Measurements from ENCODE around the gene FOSB.
"Not testable (repeated sequence)": the region's sequence is repeated elsewhere in the genome, so short reads cannot be mapped to it uniquely, and the experiment has no call there.

The FOSB gene

DNA sequence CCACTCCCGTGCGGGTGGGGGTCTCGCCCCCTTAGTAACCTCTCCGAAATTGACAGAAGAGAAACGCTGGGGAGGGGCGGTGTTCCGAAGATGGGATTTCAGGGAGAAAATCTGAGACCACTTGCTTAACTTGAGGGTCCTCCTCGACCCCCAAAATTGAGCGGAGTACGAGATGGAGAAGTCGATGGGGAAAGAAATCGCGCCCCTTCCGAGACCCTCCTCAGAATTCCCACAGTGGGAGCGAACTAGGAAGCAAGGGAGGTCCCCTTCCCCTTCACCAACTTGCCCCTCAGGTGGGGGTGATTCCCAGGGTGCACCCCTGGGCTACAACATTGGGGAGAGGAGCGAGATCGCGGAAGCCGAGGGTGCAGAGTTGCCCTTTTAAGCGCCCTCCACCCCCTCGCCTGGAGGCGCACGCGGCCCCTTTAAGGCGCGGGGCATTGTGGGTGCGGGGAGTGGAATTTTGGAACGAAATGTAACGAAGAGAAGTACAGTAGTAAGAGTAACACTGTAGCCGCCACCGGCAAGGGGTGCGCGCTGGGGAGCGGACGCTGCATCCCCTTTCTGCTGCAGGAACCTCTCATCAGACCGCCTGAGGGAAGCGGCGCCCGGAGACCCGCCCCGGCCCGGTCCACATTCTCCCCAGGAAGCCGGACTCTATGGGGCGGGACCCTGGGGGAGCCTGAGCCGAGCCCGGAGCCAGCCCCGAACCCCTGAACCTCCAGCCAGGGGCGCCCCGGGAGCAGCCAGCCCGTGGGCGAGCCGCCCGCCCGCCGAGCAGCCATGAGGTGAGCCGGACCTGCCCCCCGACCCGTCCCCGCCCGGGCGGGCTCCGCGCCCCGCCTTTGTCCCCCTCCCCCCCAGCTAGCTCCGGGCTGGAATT, 39.4 kb downstream of the FOSB start, which contains the start of gene VASP:
VASP (plus strand) TSS at position 491 of the 883 bp plus-strand sequence; CDS start at position 784, 293 bp downstream.
- no peak for FAIRE-seq

DNA sequence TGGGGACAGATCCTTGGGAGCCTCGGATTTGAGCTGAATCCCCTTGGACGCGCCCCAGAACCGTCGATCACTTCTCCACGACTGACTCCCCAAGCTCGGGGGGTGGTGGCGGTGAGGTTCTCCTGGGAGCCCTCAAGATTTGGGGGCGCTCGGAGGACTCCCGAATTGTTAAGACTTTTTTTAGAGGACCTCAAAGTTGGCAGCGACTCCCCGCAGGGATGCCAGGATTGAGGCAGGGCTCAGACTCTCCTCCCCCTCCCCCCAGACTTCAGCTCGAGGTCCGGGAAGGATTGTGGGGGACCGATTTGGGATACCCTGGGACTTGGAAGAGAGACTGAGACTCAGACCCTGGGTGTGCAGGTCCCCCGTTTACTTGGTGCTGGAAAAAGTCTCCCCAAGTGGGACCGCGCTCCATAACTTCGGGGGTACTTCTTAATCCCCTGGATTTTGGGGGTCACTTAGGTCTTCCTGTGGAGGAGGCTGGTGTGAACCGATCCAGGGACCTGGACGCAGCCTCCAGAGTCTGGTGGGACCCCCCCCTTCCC, 40.1 kb downstream of the FOSB start:
- FAIRE-seq, result no peak

DNA sequence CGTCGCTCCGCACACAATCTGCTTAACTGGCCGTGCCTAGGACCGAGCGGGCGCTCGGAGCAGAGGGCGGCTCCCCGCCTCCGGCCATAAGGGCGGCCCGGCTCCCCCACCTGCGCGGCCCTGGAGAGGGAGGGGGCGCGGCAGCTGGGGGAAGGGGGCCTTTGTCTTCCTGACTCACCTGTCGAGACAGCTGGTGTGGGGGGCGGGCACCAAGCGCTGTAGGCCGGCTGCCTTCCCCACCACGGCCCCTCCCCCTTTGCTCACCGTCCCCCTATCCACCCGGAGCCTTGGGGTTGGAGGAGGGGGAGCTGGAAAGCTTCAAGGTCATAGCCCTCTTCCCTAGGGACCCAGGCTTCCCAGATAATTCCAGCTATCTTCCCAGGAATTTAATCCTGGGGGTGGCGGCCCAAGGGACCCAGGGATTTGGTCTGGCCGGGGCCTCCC, 40.6 kb downstream of the FOSB start:
- no peak for FAIRE-seq

DNA sequence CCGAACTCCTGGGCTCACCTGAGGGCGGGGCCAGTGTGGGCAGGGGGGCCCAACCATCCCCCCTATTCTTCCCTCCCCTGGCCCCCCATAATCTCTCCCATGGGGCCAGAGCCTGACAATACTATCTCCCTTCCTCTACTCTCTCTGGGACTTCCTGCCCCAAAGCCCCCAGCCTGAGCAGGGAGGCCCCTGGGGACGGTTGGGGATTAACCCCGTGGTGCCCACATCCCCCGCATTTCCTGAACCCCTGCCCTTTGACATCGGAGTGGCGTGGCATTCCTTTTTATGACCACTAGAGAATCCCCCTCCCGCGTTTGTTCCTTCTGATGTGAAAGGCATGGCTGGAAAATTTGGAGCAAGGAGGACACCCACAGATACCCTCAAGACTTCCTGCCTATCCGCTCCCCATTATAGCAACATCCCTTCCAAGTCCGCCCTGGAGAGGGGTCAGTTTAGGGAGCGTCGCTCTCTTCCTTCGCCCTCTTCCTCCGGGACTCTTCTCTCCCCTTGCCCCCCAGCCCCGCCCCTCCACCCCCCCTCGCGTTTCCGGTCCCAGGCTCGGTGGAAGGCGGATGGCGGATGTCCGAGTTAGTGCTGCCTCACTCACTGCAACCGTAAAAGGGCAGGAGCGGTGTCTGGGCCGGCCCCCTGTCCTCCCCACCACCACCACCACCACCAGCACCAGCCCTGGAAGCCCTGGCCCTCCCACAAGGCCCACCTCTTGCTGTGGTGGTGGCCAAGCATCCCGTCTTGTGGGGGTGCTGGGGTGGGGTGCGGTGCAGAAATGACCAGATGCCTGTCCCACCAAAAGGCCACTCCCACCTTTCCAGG, 41.3 kb downstream of the FOSB start:
- no peak for FAIRE-seq

DNA sequence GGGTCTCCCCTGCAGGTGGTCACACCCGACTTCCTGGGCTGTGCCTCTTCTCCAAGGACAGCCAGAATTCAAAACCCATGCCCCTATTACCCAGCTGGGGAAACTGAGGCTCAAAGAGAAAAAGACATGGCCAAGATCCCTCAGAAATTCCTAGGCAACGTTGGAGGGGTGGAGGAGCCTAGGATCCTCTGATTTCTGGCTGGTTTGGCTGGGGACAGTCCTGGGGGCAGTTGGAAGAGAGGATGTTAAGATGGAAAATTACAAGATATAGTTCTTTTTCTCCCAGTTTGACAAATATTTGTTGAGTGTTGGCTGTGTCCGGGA, 41.9 kb downstream of the FOSB start:
- no peak for FAIRE-seq

DNA sequence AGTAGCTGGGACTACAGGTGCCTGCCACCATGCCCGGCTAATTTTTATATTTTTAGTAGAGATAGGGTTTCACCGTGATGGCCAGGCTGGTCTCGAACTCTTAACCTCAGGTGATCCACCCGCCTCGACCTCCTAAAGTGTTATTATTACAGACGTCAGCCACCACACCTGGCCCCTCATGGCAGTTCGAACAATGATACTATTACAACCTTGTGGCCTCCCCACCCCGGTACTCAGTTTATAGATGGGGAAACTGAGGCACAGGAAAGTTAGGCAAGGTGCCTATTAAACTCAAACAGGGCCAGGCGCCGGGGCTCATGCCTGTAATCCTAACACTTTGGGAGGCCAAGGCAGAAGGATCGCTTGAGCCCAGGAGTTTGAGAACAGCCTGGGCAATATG, 42.6 kb downstream of the FOSB start:
- FAIRE-seq, result not testable (repeated sequence)

DNA sequence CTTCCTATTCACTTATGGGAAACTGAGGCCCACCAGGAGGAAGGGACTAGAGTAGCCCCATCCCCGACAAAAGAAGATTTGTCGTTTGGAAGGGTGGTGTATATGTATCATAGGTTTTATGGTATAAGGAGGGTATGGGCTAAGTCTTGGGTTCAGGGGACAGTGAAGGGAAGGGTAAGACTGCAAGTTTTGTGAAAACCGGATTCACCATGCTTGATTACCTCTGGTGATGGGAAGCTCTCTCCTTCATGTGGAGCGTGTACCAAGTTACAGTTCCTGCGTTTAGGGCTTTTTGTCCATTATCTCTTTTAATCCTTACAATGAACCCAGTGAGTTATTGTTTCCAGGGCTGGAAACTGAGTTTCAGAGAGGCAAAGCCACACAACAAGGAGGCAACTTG, 43.3 kb downstream of the FOSB start:
- no peak for FAIRE-seq

DNA sequence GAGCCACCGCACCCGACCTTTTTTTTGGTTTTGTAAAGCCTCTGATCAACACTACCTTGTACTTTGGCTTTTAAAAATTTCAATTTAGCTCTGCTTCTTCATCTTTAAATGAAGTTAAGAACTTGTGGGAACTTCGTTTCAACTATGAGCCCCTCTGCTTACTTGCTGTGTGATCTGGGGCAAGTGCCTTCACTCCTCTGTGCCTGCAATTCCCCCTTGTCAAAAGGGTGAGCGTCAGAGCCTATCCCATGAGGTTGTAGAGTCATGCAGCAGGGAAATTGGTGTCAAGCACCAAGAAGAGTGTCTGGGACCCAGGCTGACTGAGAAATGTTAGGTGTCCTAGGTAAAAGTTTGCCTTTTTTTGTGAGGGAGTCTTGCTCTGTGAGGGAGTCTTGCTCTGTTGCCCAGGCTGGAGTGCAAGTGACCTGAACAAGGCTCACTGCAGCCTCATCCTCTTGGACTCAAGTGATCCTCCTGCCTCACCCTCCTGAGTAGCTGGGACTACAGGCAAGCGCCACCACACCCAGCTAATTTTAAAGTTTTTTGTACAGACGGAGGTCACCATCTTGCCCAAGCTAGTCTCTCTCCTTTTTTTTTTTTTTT, 45.2 kb downstream of the FOSB start:
- FAIRE-seq, result no peak

DNA sequence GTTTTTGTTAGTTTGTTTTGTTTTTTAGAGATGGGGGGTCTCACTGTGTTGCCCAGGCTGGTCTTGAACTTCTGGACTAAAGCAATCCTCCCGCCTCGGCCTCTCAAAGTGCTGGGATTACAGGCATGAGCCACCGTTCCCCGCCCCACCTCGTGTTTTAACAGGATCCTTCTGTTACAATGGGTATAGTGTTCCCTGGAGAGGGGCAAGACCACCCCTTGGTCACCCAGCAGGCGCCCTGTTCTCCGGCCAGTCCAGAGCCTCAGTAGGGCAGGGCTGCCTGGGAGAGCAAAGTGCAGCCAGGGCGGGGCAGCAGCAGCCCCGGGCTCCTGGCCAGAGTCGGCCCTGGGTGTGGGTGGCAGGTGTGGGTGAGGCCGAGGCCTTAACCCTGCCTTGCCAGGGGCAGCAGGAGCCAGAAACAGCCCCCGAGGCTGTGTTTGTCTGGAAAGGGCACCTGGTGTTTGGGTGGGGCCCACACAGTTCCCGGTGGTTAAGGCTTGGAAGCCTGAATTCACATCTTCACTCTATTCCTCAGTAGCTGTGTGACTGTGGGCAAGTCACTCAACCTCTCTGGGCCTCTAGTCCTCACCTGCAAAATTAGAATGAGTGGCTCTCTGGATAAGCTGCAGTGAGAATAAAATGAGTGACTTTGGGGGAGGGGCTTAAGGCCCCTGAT, 46.7 kb downstream of the FOSB start:
- no peak for FAIRE-seq

DNA sequence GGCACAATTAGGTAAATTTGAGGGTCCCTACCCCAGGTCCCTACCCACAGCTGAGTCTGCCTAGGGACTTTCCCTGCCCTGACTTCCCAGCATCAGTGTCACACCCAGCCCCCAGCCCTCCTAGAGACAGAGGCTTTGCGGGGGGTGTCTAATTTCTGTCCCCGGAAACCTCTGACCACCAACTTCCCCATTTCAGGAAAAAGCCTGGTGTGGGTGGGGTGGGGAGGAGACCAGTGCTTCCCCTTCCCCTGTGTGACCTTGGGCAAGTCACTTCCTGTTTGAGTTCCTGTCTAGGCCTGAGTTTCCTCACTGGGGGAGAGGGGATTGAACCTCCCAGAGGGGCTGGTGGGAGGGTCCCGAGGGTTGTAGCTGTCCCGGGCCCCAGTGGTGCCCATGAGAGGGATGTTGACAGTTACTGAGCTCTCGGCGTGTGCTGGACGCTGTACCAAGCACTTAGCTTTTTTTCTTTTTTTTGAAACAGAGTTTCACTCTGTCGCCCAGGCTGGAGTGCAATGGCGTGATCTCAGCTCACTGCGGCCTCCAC, 47.4 kb downstream of the FOSB start:
- no peak for FAIRE-seq

DNA sequence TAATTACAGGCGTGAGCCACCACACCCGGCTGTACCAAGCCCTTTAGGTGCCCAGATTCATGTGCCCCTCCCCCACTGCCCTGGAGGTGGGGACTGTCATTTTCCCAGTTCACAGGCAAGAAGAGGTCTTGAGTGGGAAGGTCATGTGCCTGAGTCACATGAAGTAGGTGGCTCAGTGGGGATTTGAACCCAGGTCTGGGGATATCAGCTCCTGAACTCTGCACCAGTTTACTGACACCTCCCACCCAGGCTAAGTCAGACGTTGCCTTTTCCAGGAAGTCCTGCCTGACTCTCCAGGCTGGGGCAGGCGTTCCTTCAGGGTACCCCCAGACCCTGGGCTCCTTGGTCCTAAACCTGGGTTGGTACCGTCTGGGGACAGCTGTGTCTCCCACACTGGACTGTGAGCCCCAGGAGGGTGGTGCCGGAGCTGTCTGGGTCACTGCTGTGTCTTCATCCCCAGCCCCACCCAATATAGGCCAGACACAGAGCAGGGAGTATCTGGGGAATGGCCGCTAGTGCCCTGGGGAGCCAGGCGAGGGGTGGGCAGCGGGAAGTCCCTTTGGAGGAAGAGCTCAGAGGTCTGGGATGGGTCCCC, 48.1 kb downstream of the FOSB start:
- no peak for FAIRE-seq

DNA sequence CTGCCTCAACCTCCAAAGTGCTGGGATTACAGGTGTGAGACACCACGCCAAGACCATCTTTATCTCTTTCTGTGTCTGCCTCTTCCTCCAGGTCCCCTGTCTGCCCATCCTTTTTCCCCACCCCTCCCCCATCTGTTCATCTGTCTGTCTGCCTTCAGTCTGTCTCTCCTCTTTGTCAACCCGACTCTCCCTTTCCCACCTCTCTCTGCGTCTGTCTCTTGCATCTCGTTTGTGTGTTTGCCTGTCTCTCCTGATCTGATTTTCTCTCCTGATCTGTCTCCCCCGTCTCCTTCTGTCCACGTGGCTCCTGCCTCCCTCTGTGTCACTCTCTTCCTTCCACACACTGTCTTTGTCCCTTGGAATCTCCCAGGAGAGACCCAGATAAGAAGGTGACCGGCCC, 49.4 kb downstream of the FOSB start:
- no peak for FAIRE-seq

DNA sequence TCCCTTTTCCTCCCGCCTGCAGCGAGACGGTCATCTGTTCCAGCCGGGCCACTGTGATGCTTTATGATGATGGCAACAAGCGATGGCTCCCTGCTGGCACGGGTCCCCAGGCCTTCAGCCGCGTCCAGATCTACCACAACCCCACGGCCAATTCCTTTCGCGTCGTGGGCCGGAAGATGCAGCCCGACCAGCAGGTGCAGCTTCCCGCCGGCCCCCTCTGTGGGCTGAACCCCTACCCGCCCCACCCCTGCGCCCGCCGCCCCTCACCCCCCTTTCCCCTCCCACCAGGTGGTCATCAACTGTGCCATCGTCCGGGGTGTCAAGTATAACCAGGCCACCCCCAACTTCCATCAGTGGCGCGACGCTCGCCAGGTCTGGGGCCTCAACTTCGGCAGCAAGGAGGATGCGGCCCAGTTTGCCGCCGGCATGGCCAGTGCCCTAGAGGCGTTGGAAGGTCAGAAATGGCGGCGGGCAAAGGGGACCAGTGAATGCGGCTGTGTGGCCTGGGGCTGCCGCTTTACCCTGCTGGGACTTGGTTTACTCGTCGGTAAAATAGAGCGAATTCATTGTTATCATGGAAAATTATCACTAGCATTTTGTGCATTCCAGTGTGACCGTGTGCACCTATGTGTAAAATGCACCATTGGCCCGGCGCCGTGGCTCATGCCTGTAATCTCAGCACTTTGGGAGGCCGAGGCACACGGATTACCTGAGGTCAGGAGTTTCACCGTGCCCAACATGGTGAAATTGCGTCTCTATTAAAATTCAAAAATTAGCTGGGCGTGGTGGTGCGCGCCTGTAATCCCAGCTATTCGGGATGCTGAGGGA, 50.1 kb downstream of the FOSB start:
- FAIRE-seq, result no peak

DNA sequence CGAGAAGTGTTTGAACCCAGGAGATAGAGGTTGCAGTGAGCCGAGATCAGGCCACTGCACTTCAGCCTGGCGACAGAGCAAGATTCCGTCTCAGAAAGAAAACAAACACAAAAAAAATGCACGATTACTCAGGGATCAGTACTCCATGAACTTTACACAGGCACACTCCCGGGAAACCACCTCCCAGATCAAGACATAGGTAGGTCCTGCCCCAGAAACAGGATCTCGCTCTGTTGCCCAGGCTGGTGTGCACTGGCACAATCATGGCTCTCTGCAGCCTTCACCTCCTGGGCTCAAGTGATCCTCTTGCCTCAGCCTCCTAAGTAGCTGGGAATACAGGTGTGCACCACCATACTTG, 50.7 kb downstream of the FOSB start:
- no peak for FAIRE-seq

DNA sequence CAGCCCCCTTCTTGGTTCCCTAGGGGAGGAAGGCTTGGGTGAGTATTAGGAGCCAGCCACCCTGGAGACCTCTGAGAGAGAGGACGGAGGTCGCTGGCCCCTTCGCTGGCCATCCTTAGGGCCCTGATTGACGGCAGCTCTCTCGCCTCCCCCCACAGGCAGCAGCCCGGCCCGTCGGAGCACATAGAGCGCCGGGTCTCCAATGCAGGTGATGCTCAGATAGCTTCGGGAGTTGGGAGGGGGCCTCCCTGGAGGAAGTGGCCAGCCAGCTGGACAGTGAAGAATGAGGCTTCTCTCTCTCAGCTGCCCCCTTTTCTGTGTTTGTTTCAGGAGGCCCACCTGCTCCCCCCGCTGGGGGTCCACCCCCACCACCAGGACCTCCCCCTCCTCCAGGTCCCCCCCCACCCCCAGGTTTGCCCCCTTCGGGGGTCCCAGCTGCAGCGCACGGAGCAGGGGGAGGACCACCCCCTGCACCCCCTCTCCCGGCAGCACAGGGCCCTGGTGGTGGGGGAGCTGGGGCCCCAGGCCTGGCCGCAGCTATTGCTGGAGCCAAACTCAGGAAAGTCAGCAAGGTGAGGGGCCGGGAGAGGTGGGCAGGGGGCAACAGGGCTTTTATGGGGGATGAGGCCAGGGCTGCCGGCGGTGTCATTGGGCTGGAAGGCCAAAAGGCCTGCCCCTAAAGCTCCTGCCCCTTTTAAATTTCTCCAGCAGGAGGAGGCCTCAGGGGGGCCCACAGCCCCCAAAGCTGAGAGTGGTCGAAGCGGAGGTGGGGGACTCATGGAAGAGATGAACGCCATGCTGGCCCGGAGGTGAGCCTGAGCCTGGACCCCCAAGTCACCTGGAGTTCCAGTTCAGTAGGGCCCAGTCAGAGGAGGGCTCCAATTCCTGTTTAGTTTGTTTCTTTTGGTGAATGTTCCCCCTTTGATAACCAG, 54.5 kb downstream of the FOSB start:
- FAIRE-seq, result no peak

DNA sequence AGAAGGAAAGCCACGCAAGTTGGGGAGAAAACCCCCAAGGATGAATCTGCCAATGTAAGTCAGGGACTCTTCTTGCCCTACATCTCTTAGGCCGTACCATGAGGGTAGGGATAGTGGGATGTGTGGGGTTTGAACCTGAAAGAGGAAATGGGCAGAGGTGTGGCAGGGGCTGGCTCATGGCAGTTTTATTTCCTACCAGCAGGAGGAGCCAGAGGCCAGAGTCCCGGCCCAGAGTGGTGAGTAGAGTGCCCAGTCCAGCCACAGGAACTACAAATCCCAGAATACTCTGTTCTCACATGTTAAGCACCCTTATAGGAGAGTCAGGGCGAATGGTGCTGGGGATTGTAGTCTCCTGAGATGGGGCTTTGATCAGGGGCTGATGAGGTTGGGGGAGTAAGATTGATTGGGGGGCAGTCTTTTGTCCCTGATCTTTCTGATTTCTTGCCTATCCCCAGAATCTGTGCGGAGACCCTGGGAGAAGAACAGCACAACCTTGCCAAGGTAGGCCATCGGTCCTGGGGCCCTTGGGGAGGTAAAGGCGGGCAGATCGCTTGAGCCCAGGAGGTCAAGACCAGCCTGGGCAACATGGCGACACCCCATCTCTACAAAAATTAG, 56.0 kb downstream of the FOSB start:
- peak; percentile 68 for FAIRE-seq

DNA sequence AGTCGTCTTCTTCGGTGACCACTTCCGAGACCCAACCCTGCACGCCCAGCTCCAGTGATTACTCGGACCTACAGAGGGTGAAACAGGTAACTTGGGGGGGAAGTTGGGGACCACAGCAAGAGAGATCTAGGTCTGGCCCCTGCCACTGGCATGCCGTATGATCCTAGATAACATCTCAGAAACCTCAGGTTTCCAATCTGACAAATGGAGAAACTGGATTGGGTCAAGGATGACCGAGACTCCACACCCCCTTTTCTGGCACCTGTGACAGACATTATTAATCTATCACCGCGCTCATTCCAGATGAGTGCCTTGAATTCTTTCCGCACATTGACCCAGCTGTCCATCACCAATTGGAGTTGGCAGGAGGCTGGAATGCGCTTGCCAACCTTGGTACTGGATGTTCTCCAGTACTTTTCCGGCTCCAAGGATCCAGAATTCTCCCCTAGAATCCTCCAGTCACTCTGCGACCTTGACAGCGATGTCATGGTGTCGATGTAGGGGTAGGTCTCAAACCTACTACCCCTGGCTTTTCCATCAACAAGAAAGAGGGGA, 56.9 kb downstream of the FOSB start:
- no peak for FAIRE-seq

Data from endometrium (tissue), 2 donors.